Activated T-cell treated with anti-CD3 and anti-CD28 coated beads, Interleukin-2, amount 50 U/mL, for 48 hours (primary cell): Measurements from ENCODE around the gene KRT80.
"Not testable (repeated sequence)": the region's sequence is repeated elsewhere in the genome, so short reads cannot be mapped to it uniquely, and the experiment has no call there.

Source experiments
- DNase-seq, 2 experiments: peaks; one replicate each; pipeline ENCODE4 v3.0.0-alpha.2; 2020

Gene KRT80

DNA sequence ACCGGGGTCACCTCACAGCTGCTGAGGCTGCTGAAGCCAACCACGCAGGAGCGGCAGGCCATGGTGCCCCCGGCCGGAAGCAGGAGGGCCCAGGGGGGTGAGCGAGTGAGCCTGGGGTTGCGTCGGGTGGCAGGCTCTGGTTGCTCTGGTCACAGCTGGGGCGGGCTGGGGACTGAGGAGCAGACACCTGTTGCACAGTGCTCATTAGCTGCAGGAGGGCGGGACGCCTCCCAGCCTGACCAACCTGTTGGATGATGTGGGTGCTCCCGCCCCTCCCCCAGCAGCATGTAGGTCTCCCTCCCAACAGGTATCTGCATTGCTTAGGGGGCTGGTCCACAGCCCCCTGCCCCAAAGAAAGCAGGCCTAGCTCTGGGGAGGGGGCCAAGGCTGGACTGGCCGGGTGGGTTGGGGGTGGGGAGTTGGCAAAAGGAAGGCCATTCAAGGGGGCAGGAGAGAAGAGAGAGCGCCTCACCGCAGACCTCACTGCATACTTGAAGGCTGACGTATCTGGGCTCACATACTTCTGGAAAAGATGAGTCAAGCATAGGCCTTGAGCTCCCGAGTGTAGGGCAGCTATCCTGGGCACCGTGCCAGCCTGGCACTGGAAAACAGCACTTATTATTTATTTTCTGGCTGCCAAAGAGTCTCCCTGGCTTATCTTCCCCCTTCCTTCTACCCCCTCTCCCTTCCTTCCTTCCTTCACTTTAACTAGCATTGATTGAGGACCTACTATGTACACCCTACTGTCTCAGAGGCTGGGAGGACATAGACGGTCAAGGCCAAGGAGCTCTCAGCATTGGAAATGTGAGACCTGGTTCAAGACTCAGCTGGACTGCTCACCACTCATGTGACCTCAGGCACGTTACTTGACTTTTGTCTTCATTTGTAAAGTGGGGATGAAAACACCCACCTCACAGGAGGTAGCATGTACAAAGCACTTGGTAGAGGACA, at the start of gene KRT80:
TSS of gene KRT80 (minus strand) at position 174 of the 951 bp plus-strand sequence. CDS start at position 62, 112 bp downstream.
- DNase-seq: peak in 1 of 2 experiments; percentile 27

DNA sequence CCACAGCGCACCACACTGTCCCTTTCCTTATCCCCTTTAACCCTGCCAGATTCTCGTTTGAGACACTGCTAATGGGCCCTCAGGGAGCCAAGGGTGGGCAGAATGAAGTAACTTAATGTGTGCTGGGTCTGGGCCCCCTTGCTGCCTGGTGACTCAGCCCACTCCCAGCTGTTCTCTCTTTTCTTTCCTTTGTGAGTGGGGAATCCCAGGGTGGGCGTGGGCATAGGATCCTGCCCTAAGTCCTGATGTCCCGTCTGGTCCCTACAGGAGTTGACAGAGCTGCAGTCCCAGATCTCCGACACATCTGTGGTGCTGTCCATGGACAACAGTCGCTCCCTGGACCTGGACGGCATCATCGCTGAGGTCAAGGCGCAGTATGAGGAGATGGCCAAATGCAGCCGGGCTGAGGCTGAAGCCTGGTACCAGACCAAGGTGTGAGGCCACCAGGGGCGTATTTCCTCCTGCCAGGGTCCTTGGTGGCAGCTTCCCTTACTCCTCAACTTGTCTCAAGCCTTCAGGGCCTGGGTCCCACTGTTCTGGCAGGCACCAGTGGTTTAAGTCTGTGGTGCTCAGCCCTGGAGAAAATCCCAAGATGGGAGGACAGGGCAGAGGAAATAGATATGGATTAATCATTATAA, 49.5 kb upstream of the KRT80 start:
- DNase-seq: no peak

DNA sequence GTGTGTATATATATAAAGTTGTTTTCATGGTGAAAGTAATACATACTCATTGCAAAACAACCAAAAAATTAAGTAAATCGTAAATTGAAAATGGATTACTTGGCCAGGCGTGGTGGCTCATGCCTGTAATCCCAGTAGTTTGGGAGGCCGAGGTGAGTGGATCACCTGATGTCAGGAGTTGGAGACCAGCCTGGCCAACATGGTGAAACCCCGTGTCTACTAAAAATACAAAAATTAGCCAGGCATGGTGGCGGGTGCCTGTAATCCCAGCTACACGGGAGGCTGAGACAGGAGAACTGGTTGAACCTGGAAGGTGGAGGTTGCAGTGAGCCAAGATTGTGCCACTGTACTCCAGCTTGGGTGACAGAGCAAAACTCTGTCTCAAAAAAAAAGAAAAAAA, 48.4 kb upstream of the KRT80 start:
- DNase-seq: not testable (repeated sequence)

DNA sequence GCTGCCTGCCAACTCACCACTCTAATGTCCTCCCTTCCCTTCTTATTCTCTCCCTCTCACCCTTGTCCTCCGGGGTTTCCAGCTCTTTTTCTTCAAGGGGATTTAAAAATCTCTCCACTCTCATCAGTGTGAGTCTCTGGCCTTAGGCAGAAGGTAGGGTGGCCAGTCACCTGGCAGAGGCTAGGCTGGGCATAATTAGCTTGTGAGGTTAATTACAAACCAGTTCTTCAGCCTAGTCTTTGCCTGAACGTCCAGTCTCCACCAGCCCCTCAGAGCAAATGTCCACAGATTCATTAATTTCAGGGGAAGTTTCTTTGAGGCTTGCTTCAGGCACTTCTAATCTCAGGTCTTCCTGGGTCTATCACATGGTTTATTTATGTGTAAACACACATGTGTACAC, 48.0 kb upstream of the KRT80 start:
- no peak for DNase-seq

DNA sequence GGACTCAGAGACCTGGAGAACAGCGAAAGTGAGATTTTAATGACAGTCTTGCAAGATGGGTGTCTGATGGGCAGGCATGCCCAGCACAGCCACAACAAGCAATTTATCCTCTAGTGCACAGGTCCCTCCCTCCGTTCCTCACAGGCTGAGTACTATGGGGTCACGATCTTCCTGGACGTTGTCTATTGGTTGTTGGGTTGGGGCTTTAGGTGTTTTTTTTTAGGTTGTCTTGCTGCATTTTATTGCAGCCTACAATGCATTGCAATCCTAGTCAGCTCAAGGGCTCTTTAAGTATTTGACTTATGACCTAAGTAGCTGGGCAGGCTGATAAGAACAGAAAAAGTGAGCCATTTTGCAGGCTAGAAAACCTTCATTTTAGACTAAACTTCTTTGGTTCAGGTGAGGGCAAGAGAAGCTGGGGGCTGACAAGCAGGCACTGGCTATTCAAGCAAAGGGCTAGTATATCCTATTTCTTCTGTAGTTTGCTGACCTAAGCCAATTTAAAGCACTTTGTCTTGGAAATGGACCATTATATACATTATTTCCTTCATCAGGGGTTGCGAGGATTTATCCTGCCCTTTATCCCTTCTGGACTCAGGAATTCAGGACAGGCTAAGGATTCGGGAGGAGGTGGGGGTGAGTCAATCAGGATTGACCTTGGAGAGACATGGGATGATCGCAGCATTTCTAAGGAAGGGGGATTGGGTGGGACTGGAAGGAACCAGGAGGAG, 47.3 kb upstream of the KRT80 start:
- DNase-seq: no peak

DNA sequence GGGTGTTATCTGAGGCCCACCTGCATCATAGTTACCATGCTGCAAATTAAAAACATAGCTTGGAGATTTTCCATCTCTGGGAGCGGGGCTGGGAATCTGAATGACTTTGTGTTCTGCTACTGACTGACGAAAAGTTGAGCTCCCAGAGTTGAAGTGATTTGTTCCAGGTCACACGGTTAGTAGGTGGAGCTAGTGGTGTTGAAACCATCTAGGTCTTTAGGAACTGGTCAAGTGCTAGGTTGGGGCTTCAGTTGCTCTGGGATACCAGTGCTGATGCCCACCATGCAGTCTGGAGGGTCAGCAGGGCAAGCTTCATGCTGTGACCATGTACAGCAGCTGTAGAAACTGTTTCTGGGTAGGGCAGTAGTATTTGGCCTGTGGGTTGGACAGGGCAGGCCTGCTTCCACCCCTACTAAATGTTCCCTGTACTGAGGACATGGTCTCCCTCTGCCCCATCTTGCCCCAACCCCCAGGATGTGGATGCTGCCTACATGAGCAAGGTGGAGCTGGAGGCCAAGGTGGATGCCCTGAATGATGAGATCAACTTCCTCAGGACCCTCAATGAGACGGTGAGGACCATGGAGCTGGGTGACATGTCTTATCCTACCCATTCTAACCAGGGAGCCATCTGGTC, 46.5 kb upstream of the KRT80 start:
- no peak for DNase-seq

DNA sequence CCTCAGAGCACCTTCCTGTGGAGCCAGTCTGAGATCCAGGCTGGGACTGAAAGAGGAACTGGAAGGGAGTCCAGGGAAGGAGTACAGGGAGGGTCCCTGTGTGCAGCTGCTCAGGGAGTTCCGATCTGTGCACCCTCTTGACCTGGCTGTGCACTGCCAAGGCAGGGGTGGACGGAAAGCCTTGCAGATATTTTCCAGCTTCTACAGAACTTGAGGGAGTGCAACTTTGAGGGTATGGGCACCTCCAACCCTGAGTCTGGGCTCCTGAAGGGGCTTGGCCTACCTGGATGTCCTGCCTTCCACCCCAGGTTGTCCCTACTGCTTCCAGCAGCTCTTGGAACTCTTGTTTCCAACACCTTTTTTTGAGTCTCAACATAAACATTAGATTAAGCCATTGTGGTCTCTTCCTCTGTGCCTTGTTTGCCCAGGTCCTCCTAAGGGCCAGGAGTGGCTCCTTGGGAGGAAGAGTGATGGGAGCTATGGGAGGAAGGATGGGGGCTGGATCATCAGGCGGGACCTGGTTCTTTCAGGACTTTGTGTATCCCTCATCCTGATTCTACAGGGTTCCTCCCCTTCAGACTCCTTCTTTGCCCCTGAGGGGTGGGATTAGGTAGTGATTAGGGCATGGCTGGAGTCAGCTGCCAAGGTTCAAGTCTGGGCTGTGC, 44.7 kb upstream of the KRT80 start:
- DNase-seq: no peak

DNA sequence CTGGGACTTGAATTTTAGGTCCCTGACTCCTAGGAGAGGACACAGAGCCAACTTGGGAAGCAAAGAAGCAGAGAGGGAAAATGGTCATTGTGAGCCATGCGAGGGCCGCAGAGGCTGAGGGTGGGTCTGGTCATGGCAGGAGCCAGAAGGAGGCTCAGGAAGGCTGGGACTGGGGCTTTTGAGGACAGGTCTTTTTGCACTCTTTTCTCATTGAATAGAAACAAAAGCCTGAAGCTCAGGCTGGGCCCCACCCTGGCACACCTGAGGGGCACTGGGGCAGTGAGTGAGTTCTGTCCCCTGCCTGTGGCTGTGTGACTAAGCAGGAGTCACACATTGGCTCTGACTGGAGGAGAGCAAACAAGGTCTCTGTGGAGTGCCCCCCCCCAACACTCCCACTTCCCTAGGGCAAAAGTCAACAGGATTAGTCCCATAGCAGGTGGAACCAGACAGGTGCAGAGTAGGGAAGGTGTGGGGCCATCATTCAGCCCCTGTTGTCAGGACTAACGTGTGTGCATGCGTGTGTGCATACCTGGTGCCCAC, 44.1 kb upstream of the KRT80 start:
- no peak for DNase-seq

DNA sequence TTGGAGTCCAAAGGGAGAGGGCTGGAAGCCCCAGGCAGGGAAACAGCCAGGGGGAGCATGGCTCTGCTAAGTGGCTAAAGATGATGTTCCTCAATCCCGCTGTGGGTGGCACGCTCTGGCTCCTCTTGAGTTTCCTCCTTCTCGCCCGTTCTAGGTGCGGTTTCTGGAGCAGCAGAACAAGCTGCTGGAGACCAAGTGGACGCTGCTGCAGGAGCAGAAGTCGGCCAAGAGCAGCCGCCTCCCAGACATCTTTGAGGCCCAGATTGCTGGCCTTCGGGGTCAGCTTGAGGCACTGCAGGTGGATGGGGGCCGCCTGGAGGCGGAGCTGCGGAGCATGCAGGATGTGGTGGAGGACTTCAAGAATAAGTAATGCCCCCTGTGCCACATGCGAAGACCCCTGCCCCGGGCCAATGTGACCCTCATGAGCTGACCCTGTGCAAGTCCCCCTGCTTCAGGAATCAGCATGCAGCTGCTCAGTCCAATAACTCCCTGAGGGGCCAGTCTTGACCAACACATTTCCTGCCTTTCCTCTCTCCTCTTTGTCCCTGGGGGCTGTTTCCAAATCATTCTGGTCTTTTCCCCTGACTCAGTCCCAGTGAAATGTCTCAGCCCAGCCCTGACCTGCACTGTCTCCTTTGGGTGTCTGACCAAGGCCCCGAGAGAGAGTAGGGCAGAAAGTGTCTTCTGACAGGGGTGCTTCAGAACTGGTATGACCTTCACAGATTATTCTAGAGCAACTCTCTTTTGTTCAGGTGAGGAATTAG, 43.4 kb upstream of the KRT80 start:
- DNase-seq: no peak

DNA sequence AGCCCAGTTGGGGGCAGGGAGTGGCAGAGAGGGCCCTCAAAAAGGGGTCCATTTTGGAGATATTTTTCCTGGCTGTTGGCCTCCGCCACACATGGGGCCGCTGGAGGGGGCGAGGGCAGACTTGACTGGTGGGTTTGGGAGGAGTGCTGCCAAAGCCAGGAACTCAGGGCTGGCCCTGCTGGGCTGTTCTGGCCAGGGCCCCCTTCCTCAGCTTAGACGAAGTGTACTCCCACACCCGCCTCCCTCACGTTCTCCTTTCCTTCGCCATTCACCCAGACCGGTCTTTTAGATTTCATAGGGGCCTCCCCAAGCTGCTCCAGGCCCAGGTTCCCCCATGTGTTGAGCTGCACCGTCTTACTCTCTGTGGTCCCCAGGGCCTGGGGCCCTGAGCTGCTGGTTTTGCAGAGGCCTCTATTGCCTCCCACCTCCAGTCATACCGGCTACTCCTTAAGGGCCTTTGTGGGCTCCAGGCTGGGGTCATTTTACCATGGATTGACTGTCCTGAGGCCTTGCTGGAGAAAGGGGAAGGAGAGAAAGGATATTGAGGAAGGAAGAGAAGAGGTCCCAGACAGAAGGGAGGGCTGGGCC, 42.5 kb upstream of the KRT80 start:
- no peak for DNase-seq

DNA sequence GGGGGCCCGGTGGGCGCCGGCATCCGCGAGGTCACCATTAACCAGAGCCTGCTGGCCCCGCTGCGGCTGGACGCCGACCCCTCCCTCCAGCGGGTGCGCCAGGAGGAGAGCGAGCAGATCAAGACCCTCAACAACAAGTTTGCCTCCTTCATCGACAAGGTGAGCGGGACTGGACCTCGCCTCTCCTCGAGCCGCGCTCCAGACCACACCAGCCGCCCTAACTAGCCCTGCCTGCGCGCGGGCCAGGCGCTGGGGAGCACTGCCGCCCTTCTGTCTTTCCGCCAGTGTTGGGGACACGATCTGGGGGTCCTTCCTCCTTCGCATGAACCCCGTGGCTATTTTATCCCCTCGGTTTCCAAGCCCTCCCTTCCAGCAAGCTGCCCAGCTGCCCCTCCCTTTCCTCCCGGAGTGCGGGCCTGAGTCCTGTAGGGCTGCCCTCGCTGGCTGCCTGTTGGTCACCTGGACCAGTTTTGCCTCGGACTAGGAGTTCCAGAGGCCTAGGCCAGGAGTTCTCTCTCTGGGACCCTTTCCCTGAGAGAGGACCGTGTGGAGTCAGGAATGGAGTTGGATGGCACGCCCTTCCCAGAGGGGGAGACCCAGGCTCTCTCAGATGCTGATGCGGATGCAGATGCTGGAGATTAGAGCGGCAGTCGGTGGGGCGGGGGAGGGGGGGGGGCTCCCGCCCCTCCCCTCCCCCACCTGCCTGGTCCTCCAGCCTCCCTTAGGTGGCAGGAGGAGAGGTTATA, 41.8 kb upstream of the KRT80 start:
- no peak for DNase-seq

DNA sequence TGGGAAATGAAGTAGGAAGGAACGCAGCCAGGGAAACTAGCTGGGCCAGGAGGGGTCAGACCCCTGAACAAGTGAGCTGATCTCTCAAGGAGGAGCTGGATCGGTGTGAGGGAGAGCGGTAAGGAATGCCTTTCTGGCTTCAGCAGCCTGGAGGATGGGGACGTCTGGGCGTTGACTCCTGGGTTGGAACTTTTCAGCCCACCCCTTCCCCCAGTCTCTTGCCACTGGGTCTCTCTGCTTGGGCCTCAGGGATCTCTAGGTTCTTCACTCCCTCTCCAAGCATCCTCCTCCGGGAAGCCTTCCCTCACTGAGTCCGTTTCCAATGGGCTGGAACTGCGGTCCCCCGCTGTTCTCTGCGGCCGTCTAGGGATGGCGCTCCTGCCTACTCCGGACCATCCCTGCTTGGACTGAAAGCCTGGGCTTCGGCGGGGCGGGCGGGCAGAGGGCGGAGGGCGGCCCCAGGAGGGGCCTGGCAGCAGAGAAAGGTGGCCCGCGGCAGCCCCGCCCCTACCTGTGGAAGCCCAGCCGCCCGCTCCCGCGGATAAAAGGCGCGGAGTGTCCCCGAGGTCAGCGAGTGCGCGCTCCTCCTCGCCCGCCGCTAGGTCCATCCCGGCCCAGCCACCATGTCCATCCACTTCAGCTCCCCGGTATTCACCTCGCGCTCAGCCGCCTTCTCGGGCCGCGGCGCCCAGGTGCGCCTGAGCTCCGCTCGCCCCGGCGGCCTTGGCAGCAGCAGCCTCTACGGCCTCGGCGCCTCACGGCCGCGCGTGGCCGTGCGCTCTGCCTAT, 41.1 kb upstream of the KRT80 start, which contains the start of gene KRT7:
TSS of gene KRT7 (plus strand) at position 570 of the 788 bp plus-strand sequence. CDS start at position 624, 54 bp downstream.
- no peak for DNase-seq

DNA sequence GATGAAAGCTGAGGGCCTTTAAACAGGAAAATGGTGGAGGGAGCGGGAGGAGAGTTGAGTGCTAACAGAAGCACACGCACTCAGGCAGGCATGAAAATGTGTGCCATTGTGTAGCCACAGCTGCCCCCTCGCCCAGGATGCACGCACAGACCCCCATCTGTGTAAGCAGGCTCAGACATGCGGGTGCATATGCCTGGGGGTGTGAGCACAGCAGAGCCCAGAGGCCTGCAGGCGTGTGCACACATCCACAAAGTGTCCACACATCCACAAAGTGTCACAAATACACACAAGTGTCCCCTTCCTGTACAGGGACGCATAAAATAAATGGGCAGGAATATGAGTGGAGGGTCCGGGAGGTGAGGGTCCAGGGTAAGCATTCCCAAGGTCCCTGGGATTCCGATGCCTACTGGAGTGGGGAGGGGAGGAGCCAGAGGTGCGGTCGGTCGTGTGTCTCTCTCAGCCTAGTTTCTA, 40.4 kb upstream of the KRT80 start:
- DNase-seq: no peak

DNA sequence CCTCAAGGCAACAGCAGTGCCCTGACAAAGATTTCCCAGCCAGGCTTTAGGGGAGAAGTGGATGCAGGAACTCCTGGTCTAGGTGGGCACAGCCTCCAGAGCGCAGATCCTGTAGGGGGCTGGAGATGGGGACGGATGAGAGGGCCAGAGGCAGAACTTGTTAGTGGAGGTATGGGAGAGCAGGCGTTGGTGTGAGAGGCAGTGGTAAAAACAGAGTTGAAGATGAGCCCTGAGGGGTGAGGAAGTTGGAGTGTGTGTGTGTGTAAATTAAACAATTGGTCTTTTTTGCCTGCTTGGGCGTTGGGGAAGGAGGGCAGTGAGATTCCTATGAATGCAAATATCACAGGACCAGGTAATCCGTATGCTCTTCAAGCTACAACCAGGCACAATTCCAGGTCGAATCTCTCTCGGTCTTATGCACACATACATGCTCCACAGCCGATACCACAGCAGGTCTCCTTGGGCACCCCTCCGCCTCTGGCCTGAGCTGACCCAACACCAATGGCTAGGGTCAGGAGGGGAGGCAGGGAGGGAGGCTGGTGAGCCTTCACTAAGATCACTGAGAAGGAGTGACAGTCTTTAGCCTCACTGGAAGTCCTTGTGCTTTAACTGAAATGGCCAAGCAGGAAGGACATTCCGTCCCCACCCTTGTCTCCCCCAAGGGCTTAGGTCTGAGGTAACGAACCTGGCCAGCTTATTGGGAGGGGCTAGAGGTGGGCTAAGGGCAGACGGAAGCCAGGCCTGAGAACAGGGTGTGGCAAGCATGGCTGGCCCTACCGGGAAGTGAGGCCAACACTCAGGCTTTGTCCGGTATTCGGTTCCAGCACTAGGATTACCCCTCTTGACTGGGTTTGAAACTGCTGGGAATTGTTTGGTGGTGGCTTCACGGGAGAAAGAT, 39.7 kb upstream of the KRT80 start:
- no peak for DNase-seq

DNA sequence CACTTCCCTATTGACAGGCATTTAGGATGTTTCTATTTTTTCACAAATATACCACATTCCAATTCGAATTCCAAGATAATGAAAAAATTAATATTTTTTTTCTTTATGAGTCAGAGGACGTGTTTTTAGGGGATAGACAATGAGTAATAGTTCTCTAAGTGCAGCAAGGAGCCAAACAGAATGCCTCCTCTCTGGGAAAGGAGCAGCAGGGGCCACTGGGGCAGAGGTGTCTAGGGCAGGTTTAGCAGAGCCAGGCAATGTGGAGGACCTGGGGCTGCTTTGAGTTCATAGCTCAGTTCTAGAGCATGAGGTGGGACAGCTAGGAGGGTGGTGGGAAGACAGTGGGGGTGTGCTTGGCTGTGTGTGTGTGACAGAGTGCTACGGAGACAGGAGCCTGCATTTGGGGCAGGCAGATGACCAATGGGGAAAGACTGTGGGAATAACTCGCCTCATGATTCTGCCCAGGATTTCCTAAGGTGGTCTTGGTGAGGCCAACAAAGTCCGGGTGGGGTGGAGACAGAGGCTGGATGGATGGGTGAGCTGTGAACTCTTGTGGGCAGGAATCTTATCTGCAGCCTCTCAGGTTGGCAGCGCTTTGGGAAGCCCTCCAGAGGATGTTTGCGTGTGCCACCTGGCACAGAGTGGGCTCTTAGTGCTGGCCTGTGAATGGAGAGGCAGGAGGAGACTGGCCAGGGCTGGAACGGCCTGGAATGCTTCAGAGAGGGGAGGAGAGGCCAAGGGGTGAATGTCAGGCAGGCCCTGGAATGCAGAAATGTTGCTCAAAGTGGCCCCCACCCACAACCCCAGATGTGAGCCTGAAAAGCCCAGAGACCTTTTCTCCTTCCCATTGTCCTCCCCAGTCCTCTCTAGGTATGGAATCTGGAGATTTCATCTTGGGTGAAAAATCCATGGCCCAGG, 38.8 kb upstream of the KRT80 start:
- DNase-seq: no peak

DNA sequence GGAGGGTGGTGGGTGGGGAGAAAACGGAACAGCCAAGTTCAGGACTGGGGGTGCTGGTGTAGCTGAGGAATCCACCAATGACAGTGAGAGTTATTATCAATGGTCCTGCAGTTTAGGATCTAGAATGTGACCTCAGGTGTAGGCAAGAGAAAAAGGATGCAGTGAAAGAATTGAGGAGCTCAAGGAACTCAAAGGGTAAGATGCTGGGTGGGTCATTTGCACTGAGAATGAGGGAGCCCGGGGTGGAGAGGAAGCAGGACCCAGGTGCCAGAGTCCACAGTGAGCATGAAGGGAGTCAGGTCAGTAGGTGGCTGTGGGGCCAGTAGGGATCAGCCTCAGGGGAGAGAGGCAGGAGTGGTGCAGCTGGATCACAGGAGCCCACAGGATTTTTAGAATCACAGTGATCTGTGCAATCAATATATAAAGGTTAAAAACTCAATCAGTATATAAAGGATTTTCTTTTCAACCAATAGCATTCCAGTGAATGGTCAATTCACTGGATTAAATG, 38.1 kb upstream of the KRT80 start:
- DNase-seq: no peak

DNA sequence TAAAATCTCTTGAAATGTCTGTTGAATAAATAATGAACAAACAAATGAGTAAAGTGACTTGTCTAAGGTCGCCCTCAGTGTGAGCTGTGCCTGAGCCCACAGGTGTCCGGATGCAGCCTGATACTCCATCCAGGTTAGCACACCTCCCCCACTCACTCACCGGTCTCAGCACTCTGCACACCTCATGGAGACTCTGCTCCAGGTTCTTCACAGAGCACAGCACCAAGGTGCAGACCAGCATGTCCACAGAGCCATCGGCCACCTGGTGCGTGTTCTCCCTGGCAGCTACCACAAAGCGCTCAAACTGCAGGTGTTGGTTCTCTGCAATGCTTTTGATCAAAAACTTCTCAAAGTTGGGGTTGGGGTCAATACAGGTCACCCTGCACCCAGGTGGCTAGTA, 37.1 kb upstream of the KRT80 start:
- no peak for DNase-seq
